SH-SY5Y (cell line): ENCODE measurements around the gene GNGT2.

Source experiments
- GATA2 ChIP-seq: IDR thresholded peaks from 2 replicates; pipeline ENCODE4 v1.6.1; 2011; ENCODE audit warnings: mild to moderate bottlenecking, low read depth, low read length
- GATA3 ChIP-seq: IDR thresholded peaks from 2 replicates; pipeline ENCODE4 v1.6.1; 2011; ENCODE audit warnings: low read depth, mild to moderate bottlenecking, low read length, moderate library complexity

GNGT2 gene

DNA sequence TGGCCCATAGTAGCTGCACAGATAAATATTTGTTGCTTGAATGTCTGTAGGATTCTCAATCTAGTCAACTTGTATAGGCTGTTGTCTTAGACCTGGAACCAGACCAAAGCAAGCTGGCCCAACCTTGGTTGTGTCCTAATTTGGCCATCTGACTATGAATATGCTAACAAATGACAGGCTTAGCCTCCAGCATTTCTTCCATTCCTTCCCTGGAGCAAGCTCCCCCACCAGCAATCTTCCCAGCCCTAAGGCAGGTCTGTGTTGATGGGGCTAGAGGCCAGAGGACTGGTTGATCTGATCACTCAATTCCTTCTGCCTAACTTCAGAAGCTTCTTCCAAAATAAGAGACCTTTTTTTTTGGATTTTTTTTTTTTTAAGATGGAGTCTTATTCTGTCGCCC lies 29.6 kb upstream of the GNGT2 start:
- TF ChIP-seq GATA2 (no peak), GATA3 (no peak)

- TF ChIP-seq GATA2, result no peak
Observed at GRCh38 chr17:49235896-49236295, 25.5 kb upstream of the GNGT2 start.

DNA sequence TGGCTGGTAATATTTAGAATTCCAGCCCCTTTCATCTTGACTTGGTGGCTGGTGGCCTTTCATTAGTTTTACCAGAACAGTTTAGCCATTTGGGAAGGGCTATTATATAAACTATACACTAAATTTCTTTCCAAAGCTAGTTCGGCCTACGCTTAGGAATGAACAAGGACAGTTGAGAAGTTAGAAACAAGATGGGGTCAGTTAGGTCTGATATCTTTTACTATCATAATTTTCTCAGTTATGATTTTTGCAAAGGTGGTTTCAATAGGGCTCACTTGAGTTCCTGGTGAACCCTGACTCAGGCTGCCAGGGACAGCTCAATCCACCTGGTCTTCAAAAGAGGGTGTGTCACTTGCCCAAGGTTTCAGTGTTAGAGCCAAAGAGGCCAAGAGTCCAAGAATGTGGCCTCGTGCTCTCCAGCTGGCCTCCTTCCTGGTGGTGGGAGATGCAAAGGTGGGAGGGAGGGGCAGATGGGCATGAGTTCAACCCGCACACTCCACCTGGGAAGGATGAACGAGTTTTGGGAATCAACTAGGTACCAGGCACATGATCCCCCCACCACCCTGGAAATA lies 24.2 kb upstream of the GNGT2 start:
- TF ChIP-seq GATA3 (no peak), GATA2 (no peak)

GRCh38 chr17:49231563-49231894 lies 21.2 kb upstream of the GNGT2 start:
- TF ChIP-seq GATA2 (no peak), GATA3 (no peak)

- TF ChIP-seq GATA2 (no peak), GATA3 (no peak)
Observed at GRCh38 chr17:49230636-49231562, 20.5 kb upstream of the GNGT2 start, which contains the start of gene PHOSPHO1. Gene PHOSPHO1 (minus strand): TSS chr17:49230787. CDS start chr17:49226691, 4,096 bp downstream.

- TF ChIP-seq GATA2 (no peak), GATA3 (no peak)
Observed at GRCh38 chr17:49229805-49230600, 19.6 kb upstream of the GNGT2 start.

DNA sequence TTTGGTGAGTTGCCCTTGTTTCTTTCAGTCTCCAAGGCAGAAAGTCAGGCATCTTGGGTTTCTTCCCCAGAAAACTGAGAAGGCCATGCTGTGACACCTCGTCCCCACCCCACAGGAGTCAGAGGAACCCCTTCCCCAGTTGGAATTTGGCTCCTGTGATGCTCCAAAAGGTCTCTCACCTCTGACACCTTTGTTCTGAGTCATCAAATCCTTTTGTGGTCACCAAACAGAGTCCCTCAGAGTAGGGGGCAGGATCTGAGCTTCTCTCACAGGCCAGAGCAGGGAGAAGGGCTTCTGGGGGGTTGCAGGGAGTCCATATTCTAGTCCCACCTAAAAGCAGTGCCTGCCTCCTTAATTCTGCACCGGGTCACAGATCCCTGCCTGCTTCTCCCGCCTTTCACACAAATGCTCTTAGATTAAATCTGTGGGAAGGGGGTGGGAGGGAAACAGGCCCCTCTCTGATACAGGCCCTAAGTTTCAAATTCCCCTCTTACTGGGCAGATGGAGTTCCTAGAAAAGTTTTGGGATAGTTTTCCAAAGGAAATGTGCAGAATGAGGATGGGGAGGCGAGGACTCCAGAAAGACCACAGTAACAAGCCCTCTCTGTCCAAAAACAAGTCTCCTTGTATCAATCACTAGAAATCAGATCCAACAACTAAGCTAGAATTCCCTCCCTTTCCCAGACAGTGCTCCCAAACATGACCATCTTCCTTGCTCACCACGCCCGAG lies 18.9 kb upstream of the GNGT2 start:
- TF ChIP-seq GATA3 (no peak), GATA2 (no peak)

GRCh38 chr17:49227436-49228261 lies 17.3 kb upstream of the GNGT2 start:
- TF ChIP-seq GATA2, result peak; percentile 52
- no peak for TF ChIP-seq GATA3

GRCh38 chr17:49226771-49227435 lies 16.5 kb upstream of the GNGT2 start:
- TF ChIP-seq GATA3 (no peak), GATA2 (no peak)

- TF ChIP-seq GATA2, result no peak
- TF ChIP-seq GATA3, result no peak
Observed at GRCh38 chr17:49225554-49226236, 15.3 kb upstream of the GNGT2 start.

DNA sequence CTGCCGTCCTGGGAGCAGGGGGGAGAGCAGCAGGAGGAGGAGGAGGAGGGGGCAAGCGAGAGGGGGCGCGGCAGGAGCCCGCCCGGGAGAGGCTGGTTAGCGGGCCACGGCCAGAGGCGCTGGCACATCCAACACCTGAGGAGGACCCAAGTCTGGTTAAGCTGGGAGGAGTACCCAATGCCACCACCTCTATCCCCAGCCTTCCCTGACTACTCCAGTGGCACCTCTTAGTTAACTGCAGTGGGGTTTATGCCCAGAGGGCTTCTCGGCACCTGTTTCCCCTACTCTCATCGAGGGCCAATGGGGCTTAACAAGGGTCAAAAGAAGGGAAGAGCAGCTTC lies 14.6 kb upstream of the GNGT2 start:
- no peak for TF ChIP-seq GATA2
- TF ChIP-seq GATA3, result no peak
